Mucosa of descending colon (tissue), 3 donors: ENCODE data around the gene PLEKHM2. TPM values are rescaled to one million over a fixed set of nuclear protein-coding genes. Genes with fewer than 3 reads are reported as not detected.
"Not testable (repeated sequence)": the region's sequence is repeated elsewhere in the genome, so short reads cannot be mapped to it uniquely, and the experiment has no call there.

ENCODE experiments used
- ATAC-seq: fragments of 200-7000 bp; cut with Tn5 transposase; one replicate; pipeline ENCODE4 v1.9.1; 2020; ENCODE audit warnings: mild to moderate bottlenecking, moderate library complexity
- DNase-seq, 3 donors: peaks; one replicate each; pipeline ENCODE4 v3.0.0-alpha.2; 2020
- H3K36me3 ChIP-seq: fragments of 200-600 bp; one replicate; pipeline ENCODE4 v1.8.0; 2021; ENCODE audit warnings: low read depth, mild to moderate bottlenecking
- H3K4me1 ChIP-seq: fragments of 200-600 bp; one replicate; pipeline ENCODE4 v1.8.0; 2021; ENCODE audit warnings: low read depth, mild to moderate bottlenecking
- H3K4me3 ChIP-seq: fragments of 200-600 bp; one replicate; pipeline ENCODE4 v1.8.0; 2021; ENCODE audit warnings: mild to moderate bottlenecking
- H3K9me3 ChIP-seq: fragments of 200-600 bp; one replicate; pipeline ENCODE4 v1.8.0; 2021; ENCODE audit warnings: mild to moderate bottlenecking
- CTCF ChIP-seq: fragments of 200-600 bp; IDR thresholded peaks from one replicate; pipeline ENCODE4 v1.8.0; 2022; ENCODE audit warnings: antibody characterized with exemption, mild to moderate bottlenecking
- intact Hi-C, 2 donors: fragments of 100-400 bp; cut with DNase I in 1 of 2; cut with micrococcal nuclease in 1 of 2; formaldehyde crosslinking; loops; one replicate each; pipeline versions ENCODE4 v1.11.0 to v1.11.1; 2022; cut with DNase I, micrococcal nuclease
- total RNA-seq, 3 donors: library from RNA; stranded (reverse); fragmentation: NEBNext Ultra II Directional in 2 of 3; extraction: Animal tissue kit (Norgen Biotek cat#: 25700) in 2 of 3; gene quantifications; one replicate each; pipeline versions ENCODE4 v1.2.1 to v1.2.4, GENCODE V29; 2021 to 2023
- donor health status: DM: no; HTN: no; CAD: no; lungs with moderate emphysema.
- donor health status: DM: no; HTN: no; CAD: no.
- donor health status: DM: no; HTN: yes; CAD: no.

Gene PLEKHM2
- total RNA-seq, 3 donors from 2014 or later = 32.2 to 57.3 (median 36.2) TPM

- intact Hi-C loops = no loop called here
- no peak for ATAC-seq
- DNase-seq = no peak
- Histone ChIP-seq H3K4me1 (no peaks in the 10 kb centered on the region), H3K36me3 (peaks cover 9% of the 10 kb centered on the region), H3K4me3 (no peak overlapping the region), H3K9me3 (no peaks in the 10 kb centered on the region)
- TF ChIP-seq CTCF = no peak
These were observed 43.5 kb upstream of the PLEKHM2 start for GRCh38 chr1:15640667-15641066.

GRCh38 chr1:15649937-15650336, 34.2 kb upstream of the PLEKHM2 start:
- Histone ChIP-seq H3K4me3 (no peak overlapping the region), H3K9me3 (no peaks in the 10 kb centered on the region), H3K4me1 (no peaks in the 10 kb centered on the region), H3K36me3 (no peaks in the 10 kb centered on the region)
- intact Hi-C loops = no loop called here
- no peak for TF ChIP-seq CTCF
- DNase-seq = no peak
- ATAC-seq = no peak

GRCh38 chr1:15650433-15650832, 33.7 kb upstream of the PLEKHM2 start:
- no peaks in the 10 kb centered on the region for H3K4me1 ChIP-seq
- no peaks in the 10 kb centered on the region for H3K36me3 ChIP-seq
- H3K4me3 ChIP-seq = no peak overlapping the region
- no peaks in the 10 kb centered on the region for H3K9me3 ChIP-seq
- DNase-seq = no peak
- ATAC-seq = no peak
- TF ChIP-seq CTCF = no peak
- intact Hi-C loops = no loop called here

- H3K9me3 ChIP-seq, ATAC-seq, H3K4me3 ChIP-seq, H3K4me1 ChIP-seq, DNase-seq, intact Hi-C loops, H3K36me3 ChIP-seq: not testable (repeated sequence)
These were observed 32.0 kb upstream of the PLEKHM2 start for GRCh38 chr1:15652130-15652529.

- intact Hi-C loops = no loop called here
These were observed 29.9 kb upstream of the PLEKHM2 start for GRCh38 chr1:15654091-15654690.

GRCh38 chr1:15656464-15656863, 27.7 kb upstream of the PLEKHM2 start:
- Histone ChIP-seq H3K9me3 (no peaks in the 10 kb centered on the region), H3K4me3 (no peak overlapping the region), H3K36me3 (peaks cover 14% of the 10 kb centered on the region), H3K4me1 (no peaks in the 10 kb centered on the region)
- DNase-seq (no peak), ATAC-seq (no peak)
- intact Hi-C loops = no loop called here
- no peak for TF ChIP-seq CTCF

More at GRCh38 chr1:15654091-15654690, 29.9 kb upstream of the PLEKHM2 start:
- no peaks in the 10 kb centered on the region for H3K4me1 ChIP-seq
- no peak for TF ChIP-seq CTCF
- H3K36me3 ChIP-seq = no peaks in the 10 kb centered on the region
- no peaks in the 10 kb centered on the region for H3K9me3 ChIP-seq
- no peak for ATAC-seq
- no peak overlapping the region for H3K4me3 ChIP-seq
- no peak for DNase-seq
